ENCODE measurements around the gene DNTTIP2. TPM values are rescaled to one million over a fixed set of nuclear protein-coding genes. Genes with fewer than 3 reads are reported as not detected.
"Not testable (repeated sequence)": the region's sequence is repeated elsewhere in the genome, so short reads cannot be mapped to it uniquely, and the experiment has no call there.

The DNTTIP2 gene
- total RNA-seq, 1 donor from 2014 or later = 27.4 TPM

GRCh38 chr1:93842750-93843500, 36.1 kb downstream of the DNTTIP2 start:
- DNase-seq (ENCODE audit: low spot score) = no peak

- no peak for DNase-seq (ENCODE audit: low spot score)
Measured at GRCh38 chr1:93841771-93842170, 37.2 kb downstream of the DNTTIP2 start.

GRCh38 chr1:93840956-93841482, 38.0 kb downstream of the DNTTIP2 start:
- DNase-seq (ENCODE audit: low spot score) = no peak

GRCh38 chr1:93839753-93840152, 39.3 kb downstream of the DNTTIP2 start:
- DNase-seq (ENCODE audit: low spot score) = peak; percentile 54

- DNase-seq (ENCODE audit: low spot score) = peak; percentile 81
Measured at GRCh38 chr1:93839307-93839706, 39.7 kb downstream of the DNTTIP2 start.

- DNase-seq (ENCODE audit: low spot score) = no peak
Measured at GRCh38 chr1:93837961-93838360, 41.0 kb downstream of the DNTTIP2 start.

GRCh38 chr1:93833293-93833692, 45.7 kb downstream of the DNTTIP2 start:
- not testable (repeated sequence) for DNase-seq (ENCODE audit: low spot score)

GRCh38 chr1:93829061-93829460, 49.9 kb downstream of the DNTTIP2 start:
- no peak for DNase-seq (ENCODE audit: low spot score)

GRCh38 chr1:93828367-93828755, 50.6 kb downstream of the DNTTIP2 start:
- peak; percentile 79 for DNase-seq (ENCODE audit: low spot score)

GRCh38 chr1:93827633-93828366, 51.2 kb downstream of the DNTTIP2 start:
- DNase-seq (ENCODE audit: low spot score) = peak; percentile 94

GRCh38 chr1:93827128-93827527, 51.9 kb downstream of the DNTTIP2 start:
- DNase-seq (ENCODE audit: low spot score) = peak; percentile 41

- no peak for DNase-seq (ENCODE audit: low spot score)
Measured at GRCh38 chr1:93824834-93825233, 54.2 kb downstream of the DNTTIP2 start.

- DNase-seq (ENCODE audit: low spot score) = no peak
Measured at GRCh38 chr1:93822730-93823425, 56.1 kb downstream of the DNTTIP2 start.

GRCh38 chr1:93821423-93822144, 57.4 kb downstream of the DNTTIP2 start:
- DNase-seq (ENCODE audit: low spot score) = no peak

- peak; percentile 37 for DNase-seq (ENCODE audit: low spot score)
Measured at GRCh38 chr1:93820554-93821422, 58.2 kb downstream of the DNTTIP2 start.

GRCh38 chr1:93818570-93818959, 60.4 kb downstream of the DNTTIP2 start:
- DNase-seq (ENCODE audit: low spot score) = no peak

- DNase-seq (ENCODE audit: low spot score) = peak; percentile 40
Measured at GRCh38 chr1:93817819-93818569, 61.0 kb downstream of the DNTTIP2 start.

GRCh38 chr1:93816970-93817678, 61.9 kb downstream of the DNTTIP2 start:
- peak; percentile 97 for DNase-seq (ENCODE audit: low spot score)
